ENCODE data around the gene CCNQ.

Gene CCNQ

DNA sequence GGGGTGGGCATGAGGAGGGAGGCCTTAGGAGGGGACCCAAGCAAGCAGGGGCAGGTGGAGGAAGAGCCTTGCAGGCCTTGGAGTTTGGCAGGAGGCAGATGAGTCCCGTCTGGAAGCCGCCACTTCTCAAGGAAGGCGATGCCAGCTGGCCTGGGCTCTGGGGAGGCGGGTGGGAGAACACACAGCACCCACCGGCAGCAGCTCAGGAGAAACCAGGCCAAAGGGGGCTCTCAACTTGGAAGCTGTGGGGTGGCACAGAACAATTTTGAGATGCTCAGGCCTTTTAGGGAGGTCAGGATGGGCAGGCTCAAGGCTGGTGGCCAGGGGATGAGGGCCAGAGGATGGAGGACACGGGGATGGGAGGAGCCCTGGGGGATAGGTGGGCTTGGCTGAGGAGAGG lies 36.4 kb upstream of the CCNQ start:
- no peak overlapping the region for H3K4me3 ChIP-seq (ENCODE audit: low read length)
- TF ChIP-seq, protein P1, sequence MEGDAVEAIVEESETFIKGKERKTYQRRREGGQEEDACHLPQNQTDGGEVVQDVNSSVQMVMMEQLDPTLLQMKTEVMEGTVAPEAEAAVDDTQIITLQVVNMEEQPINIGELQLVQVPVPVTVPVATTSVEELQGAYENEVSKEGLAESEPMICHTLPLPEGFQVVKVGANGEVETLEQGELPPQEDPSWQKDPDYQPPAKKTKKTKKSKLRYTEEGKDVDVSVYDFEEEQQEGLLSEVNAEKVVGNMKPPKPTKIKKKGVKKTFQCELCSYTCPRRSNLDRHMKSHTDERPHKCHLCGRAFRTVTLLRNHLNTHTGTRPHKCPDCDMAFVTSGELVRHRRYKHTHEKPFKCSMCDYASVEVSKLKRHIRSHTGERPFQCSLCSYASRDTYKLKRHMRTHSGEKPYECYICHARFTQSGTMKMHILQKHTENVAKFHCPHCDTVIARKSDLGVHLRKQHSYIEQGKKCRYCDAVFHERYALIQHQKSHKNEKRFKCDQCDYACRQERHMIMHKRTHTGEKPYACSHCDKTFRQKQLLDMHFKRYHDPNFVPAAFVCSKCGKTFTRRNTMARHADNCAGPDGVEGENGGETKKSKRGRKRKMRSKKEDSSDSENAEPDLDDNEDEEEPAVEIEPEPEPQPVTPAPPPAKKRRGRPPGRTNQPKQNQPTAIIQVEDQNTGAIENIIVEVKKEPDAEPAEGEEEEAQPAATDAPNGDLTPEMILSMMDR (IDR thresholded peaks at IDR 0.05; ENCODE audit: insufficient read depth, low read depth, low read length, missing control alignments): no peak

GRCh38 chrX:153634832-153635231 lies 35.9 kb upstream of the CCNQ start:
- no peak for DNase-seq (ENCODE audit: low read depth)
- no peak overlapping the region for H3K4me3 ChIP-seq (ENCODE audit: low read length)
- TF ChIP-seq, protein P1 (IDR thresholded peaks at IDR 0.05; ENCODE audit: insufficient read depth, low read depth, low read length, missing control alignments): no peak

More for the DNA sequence above, 36.4 kb upstream of the CCNQ start:
- DNase-seq (ENCODE audit: low read depth): no peak

GRCh38 chrX:153634236-153634635 lies 35.3 kb upstream of the CCNQ start:
- DNase-seq (ENCODE audit: low read depth): no peak
- TF ChIP-seq, protein P1 (IDR thresholded peaks at IDR 0.05; ENCODE audit: insufficient read depth, low read depth, low read length, missing control alignments): no peak
- H3K4me3 ChIP-seq (ENCODE audit: low read length): no peak overlapping the region

DNA sequence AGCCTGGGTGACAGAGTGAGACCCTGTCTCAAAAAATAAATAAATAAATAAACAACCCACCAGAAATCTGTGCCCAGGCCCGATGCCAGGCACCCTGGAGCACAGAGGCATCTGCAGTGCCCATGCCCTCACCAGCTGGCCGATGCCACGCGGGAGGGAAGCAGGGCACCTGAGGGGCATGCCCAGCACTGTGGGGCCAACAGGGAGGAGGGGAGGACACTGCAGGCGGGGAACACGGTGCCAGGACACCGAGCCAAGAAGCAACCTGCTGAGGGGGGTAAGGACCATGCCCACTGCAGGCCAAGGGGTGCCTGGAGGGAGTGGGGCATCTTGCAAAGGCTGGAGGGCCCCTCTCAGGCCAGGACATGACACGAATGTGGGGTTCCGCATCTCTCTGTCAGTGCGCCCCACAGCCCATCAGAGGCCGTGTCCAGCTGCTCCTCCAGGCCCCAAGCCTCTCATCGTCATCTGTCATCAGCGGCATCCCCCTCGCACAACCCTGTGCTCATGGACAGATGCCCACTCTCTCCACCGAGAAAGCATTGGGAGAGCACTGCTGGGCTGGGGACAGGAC lies 34.8 kb upstream of the CCNQ start:
- no peak for DNase-seq (ENCODE audit: low read depth)
- no peak overlapping the region for H3K4me3 ChIP-seq (ENCODE audit: low read length)
- TF ChIP-seq, protein P1 (IDR thresholded peaks at IDR 0.05; ENCODE audit: insufficient read depth, low read depth, low read length, missing control alignments): no peak

DNA sequence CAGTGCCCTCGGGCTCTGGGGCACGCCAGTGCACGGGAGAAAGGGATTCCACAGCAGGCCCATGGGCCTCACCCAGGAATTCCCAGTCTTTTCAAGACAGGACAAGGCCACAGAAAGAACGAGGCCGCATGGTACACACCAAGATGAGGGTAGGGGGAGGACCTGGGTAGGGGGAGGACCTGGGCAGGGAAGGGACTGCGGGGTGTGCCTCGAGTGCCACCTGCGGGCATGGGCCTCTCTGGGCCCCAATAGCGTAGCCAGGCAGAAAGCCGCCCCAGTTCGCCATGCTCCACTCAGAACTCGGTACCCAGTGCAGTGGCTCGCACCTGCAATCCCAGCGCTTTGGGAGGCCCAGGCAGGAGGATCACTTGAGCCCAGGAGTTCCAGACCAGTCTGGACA lies 34.1 kb upstream of the CCNQ start:
- TF ChIP-seq, protein P1 (IDR thresholded peaks at IDR 0.05; ENCODE audit: insufficient read depth, low read depth, low read length, missing control alignments): no peak
- no peak overlapping the region for H3K4me3 ChIP-seq (ENCODE audit: low read length)
- no peak for DNase-seq (ENCODE audit: low read depth)

DNA sequence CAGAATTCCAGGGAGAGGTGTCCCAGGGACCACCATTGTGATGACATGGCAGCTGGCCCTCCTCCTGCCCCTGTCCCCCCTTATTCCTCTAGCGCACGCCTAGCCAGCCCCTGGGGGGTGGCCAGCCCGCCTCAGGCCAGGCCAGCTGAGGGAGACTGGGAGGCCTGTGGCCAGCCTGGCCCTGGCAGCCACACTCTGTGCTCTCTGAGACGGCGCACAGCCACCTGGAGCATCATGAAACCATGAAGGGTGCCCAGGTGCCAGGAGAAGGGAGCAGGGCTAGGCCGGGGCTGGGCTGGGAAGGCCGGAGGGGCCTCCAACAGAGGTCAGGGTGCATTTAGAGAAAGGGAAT lies 33.6 kb upstream of the CCNQ start:
- DNase-seq (ENCODE audit: low read depth): no peak
- TF ChIP-seq, protein P1 (IDR thresholded peaks at IDR 0.05; ENCODE audit: insufficient read depth, low read depth, low read length, missing control alignments): no peak
- no peak overlapping the region for H3K4me3 ChIP-seq (ENCODE audit: low read length)

DNA sequence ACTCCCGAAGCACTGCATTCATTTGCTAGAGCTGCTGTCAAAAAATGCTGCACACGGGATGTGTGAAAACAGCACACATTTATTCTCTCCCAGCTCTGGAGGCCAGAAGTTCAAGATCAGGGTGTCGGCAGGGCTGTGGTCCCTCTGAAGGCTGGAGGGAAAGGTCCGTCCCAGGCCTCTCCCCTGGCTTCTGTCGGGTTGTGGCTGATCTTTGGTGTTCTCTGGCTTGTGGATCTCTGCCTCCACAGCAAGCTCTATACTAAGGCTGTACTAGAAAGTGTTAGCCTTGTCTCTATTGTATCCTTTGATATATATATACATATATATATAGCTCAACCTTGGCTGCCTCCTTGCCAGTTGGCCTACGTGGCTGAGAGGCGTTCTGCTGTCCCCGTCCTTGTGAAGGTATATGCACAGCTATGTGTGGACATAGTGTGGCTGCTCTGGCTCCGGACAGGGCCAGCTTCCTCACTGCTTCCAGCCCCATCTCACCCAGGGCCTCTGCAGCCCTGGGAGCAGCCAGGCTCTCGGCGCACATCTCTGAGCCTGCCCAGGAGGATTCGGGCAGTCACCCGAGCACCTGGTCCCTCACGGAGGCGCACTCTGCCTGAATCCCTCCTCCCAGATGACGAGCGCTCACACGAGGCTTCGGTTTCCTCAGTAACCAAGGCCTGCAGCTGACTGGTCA lies 33.1 kb upstream of the CCNQ start:
- no peak overlapping the region for H3K4me3 ChIP-seq (ENCODE audit: low read length)
- DNase-seq (ENCODE audit: low read depth): no peak
- TF ChIP-seq, protein P1 (IDR thresholded peaks at IDR 0.05; ENCODE audit: insufficient read depth, low read depth, low read length, missing control alignments): no peak
